Colonic mucosa (tissue), 4 donors: ENCODE results near the gene HRH3. TPM values are rescaled to one million over a fixed set of nuclear protein-coding genes. Genes with fewer than 3 reads are reported as not detected.

Experiments used
- DNase-seq: peaks from one replicate; pipeline ENCODE4 v3.0.0-alpha.2; 2020
- H3K27ac ChIP-seq: fragments of 200-600 bp; one replicate; pipeline ENCODE4 v1.8.0; 2021
- H3K27me3 ChIP-seq: fragments of 200-600 bp; one replicate; pipeline ENCODE4 v1.8.0; 2021
- H3K36me3 ChIP-seq: fragments of 200-600 bp; one replicate; pipeline ENCODE4 v1.8.0; 2021
- H3K4me1 ChIP-seq: fragments of 200-600 bp; one replicate; pipeline ENCODE4 v1.8.0; 2021; ENCODE audit warnings: mild to moderate bottlenecking
- H3K4me3 ChIP-seq: fragments of 200-600 bp; one replicate; pipeline ENCODE4 v1.8.0; 2021
- H3K9ac ChIP-seq, 2 donors: one replicate each; pipeline ENCODE4 v1.7.0; 2013; ENCODE audit warnings: control low read depth in 2 of 2, low read depth in 2 of 2, low read length in 2 of 2
- H3K9me3 ChIP-seq: fragments of 200-600 bp; one replicate; pipeline ENCODE4 v1.8.0; 2021
- intact Hi-C: fragments of 100-400 bp; cut with DNase I; formaldehyde crosslinking; loops from one replicate; pipeline ENCODE4 v1.14.1; 2022
- total RNA-seq, 2 donors: library from RNA; stranded (reverse); fragmentation: NEBNext Ultra II Directional in 1 of 2; extraction: Animal tissue kit (Norgen Biotek cat#: 25700) in 1 of 2; gene quantifications; one replicate each; pipeline ENCODE4 v1.2.1, GENCODE V29; 2021
- TF ChIP-seq, protein P1 (sequence below): fragments of 200-600 bp; IDR thresholded peaks from one replicate; pipeline ENCODE4 v1.8.0; 2022; ENCODE audit warnings: antibody characterized with exemption, mild to moderate bottlenecking
- donor health status: healthy.
- donor health status: DM: no; HTN: no; CAD: no.
- donor health status: DM: no; HTN: no; CAD: no.

The HRH3 gene
- total RNA-seq, 2 donors from 2014 or later: not detected

DNA sequence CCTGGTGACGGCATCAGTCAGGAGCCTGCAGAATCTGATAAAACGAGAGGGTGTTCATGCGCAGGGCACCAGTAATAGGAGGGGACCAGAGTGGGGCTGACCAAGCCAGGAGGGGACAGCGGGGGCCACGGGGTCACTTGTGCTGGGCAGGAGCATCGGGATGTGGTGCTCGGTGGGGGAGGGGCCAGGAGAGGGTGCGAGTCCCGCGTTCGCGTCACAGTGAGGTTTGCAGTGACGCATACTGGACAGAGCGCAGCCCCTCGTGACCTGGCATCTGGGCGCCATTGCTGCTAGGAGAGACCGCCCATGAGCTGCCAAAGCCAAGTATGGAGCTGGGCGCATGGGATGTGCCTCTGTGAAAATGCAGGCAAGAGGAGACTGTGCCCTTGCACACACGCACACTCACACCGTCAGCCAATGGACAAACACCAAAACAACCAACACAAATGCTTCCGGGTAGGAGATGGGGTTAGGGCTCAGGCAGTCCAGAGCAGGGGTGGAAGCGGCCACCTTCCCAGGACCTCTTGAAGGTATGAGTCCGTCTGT is 51.1 kb downstream of the HRH3 start:
- Histone ChIP-seq H3K9me3 (no peaks in the 10 kb centered on the region), H3K4me1 (no peaks in the 10 kb centered on the region), H3K36me3 (no peaks in the 10 kb centered on the region), H3K4me3 (no peak overlapping the region), H3K9ac (no peak overlapping the region), H3K27ac (no peak overlapping the region), H3K27me3 (no peaks in the 10 kb centered on the region)
- TF ChIP-seq, protein P1, sequence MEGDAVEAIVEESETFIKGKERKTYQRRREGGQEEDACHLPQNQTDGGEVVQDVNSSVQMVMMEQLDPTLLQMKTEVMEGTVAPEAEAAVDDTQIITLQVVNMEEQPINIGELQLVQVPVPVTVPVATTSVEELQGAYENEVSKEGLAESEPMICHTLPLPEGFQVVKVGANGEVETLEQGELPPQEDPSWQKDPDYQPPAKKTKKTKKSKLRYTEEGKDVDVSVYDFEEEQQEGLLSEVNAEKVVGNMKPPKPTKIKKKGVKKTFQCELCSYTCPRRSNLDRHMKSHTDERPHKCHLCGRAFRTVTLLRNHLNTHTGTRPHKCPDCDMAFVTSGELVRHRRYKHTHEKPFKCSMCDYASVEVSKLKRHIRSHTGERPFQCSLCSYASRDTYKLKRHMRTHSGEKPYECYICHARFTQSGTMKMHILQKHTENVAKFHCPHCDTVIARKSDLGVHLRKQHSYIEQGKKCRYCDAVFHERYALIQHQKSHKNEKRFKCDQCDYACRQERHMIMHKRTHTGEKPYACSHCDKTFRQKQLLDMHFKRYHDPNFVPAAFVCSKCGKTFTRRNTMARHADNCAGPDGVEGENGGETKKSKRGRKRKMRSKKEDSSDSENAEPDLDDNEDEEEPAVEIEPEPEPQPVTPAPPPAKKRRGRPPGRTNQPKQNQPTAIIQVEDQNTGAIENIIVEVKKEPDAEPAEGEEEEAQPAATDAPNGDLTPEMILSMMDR: no peak
- no peak for DNase-seq
- intact Hi-C loops: no loop called here

DNA sequence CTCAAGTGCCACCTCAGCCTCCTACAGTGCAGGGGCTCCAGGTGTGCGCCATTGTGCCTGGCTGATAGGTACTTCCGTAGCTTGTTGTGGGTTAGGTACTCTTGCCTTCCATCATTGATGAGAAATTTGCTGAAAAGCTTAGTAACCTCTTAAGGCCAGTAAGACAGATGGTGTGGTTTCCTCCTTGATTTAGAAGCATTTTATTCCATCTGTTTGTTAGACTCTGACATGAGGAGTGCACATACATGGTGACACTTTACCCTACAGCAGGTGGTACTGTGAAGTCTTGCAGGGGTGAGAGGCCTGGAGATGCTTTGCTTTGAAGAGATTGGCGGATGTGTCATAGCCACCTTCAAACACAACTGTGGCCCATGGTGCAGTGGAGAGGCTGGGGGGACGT is 52.0 kb downstream of the HRH3 start:
- no peak for DNase-seq
- H3K9me3 ChIP-seq: no peaks in the 10 kb centered on the region
- intact Hi-C loops: no loop called here
- H3K27me3 ChIP-seq: no peaks in the 10 kb centered on the region
- TF ChIP-seq, protein P1: no peak
- no peaks in the 10 kb centered on the region for H3K36me3 ChIP-seq
- H3K4me1 ChIP-seq: no peaks in the 10 kb centered on the region
- no peak overlapping the region for H3K27ac ChIP-seq
- H3K4me3 ChIP-seq: no peak overlapping the region
- H3K9ac ChIP-seq: no peak overlapping the region

DNA sequence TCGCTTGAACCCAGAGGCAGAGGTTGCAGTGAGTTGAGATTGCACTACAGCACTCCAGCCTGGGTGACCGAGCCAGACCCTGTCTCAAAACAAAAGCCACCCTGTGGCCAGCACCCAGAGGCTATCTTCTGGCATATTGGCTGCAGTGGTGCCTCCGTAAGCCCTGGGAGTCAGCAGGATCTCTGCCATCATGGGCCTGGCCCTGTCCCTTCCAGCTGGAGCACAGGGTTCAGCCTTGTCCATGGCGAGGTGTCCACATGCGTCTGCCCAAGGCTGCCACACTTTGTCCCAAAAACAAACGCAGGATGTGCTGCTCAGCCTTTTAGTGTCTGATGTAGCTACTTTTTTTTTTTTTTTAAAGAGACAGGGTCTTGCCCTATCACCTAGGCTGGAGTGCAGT is 52.6 kb downstream of the HRH3 start:
- no peak for DNase-seq
- H3K4me1 ChIP-seq: no peaks in the 10 kb centered on the region
- intact Hi-C loops: no loop called here
- H3K4me3 ChIP-seq: no peak overlapping the region
- TF ChIP-seq, protein P1: no peak
- no peaks in the 10 kb centered on the region for H3K27me3 ChIP-seq
- H3K27ac ChIP-seq: no peak overlapping the region
- no peaks in the 10 kb centered on the region for H3K9me3 ChIP-seq
- peaks cover 1% of the 10 kb centered on the region for H3K36me3 ChIP-seq
- no peak overlapping the region for H3K9ac ChIP-seq

DNA sequence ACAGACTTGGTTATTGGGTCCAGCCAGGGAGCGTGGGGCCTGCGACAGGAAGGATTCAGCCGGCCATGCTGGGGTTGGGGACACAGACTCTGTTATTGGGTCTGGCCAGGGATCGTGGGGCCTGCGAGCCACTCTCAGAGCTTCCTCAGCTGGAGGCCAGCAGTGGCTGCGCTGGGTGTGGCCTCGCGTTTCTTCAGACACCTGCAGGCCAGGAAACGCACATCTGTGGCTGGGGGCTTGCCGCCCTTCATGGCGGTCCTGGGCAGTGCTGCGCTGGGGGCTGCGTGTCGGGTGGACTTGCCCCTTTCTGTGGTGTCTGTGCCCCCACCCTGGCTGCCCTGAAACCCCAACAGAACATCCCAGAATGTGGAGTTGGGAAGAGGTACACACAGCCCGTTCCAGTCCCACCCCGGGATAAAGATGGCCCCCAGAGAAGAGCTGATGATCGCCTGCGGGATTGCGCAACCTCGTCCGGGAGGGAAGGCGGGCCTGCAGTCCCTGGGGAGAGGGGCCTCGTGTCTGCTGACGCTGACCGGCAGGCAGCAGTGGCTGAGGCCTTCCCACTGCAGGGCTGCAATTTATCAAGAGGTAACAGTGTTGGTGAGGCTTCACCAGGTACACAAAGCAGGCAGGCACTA is 54.2 kb downstream of the HRH3 start:
- no peak for DNase-seq
- Histone ChIP-seq H3K36me3 (peaks cover 6% of the 10 kb centered on the region), H3K9ac (no peak overlapping the region), H3K4me1 (no peaks in the 10 kb centered on the region), H3K4me3 (no peak overlapping the region), H3K27ac (no peak overlapping the region), H3K27me3 (no peaks in the 10 kb centered on the region), H3K9me3 (no peaks in the 10 kb centered on the region)
- TF ChIP-seq, protein P1: no peak
- intact Hi-C loops: no loop called here

Other genes with a start within 250 kb of the HRH3 start
- 10 to 100 TPM; 17.4 to 27.3 TPM for gene TAF4, start 154.4 kb downstream of the HRH3 start, total RNA-seq
- gene LSM14B, start 97.8 kb downstream of the HRH3 start, total RNA-seq: 10 to 100 TPM; 38.6 to 38.8 TPM
- 100 to 1,000 TPM; 164 to 315 TPM for gene PSMA7, start 76.9 kb downstream of the HRH3 start, total RNA-seq
- 10 to 100 TPM; 10.1 to 17.7 TPM for gene SS18L1, start 76.5 kb downstream of the HRH3 start, total RNA-seq
- gene MTG2, start 37.2 kb downstream of the HRH3 start, total RNA-seq: 10 to 100 TPM; 30.4 to 46.7 TPM
- gene OSBPL2, start 18.2 kb upstream of the HRH3 start, total RNA-seq: 100 to 1,000 TPM in 1 of 2 donors, 10 to 100 TPM in 1; 77.3 to 102 TPM
- gene ADRM1, start 82.7 kb upstream of the HRH3 start, total RNA-seq: 100 to 1,000 TPM in 1 of 2 donors, 10 to 100 TPM in 1; 70.5 to 109 TPM
- gene LAMA5, start 147.0 kb upstream of the HRH3 start, total RNA-seq: 10 to 100 TPM; 32.5 to 35.5 TPM
- gene RPS21, start 166.8 kb upstream of the HRH3 start, total RNA-seq: 1,000 to 10,000 TPM; 1,359 to 1,579 TPM
- gene CABLES2, start 187.0 kb upstream of the HRH3 start, total RNA-seq: 10 to 100 TPM in 1 of 2 donors, 1 to 10 TPM in 1; 7.8 to 10.5 TPM
- gene RBBP8NL, start 207.3 kb upstream of the HRH3 start, total RNA-seq: 10 to 100 TPM in 1 of 2 donors, 1 to 10 TPM in 1; 5.9 to 12.5 TPM